ENCODE results near the gene EPN3.

Gene EPN3

GRCh38 chr17:50536683-50537646 lies 4.4 kb downstream of the EPN3 start:
- no peak for DNase-seq

GRCh38 chr17:50537721-50538548 lies 5.4 kb downstream of the EPN3 start:
- no peak for DNase-seq

DNA sequence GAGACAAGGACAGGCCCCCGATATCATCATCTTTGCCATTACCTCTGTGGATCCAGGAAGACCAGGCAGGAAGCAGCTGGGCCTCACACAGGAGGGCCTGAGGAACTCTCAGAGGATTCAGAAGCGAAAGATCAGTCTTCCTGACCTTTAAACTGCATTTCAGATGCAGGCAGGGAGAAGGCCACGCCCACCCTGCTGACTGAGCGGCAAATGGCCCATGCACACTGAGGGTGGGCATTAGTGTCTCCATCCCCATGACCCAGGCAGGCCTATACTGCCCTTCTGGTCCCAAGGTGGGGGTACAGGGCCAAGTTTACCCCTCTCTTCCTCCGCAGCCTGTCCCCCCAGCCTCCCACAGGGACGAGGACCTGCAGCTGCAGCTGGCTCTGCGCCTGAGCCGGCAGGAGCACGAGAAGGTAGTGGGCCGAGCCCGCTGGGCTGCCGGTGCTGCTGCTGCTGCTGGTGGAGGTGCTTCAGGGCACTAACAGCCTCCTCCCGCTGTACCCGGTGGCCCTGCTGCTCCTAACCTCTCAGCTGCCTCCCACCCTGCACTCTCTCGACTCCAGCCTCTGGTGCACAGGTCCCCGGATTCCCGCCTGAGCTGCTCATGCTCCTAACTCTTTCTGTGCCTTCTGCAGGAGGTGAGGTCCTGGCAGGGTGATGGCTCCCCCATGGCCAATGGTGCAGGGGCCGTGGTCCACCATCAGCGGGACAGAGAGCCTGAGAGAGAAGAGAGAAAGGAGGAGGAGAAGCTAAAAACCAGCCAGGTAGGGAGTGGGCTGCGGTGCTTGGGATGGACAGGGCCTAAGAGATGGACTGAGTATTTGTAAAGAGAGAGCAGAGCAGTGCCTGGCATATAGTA lies 6.2 kb downstream of the EPN3 start:
- no peak for DNase-seq

DNA sequence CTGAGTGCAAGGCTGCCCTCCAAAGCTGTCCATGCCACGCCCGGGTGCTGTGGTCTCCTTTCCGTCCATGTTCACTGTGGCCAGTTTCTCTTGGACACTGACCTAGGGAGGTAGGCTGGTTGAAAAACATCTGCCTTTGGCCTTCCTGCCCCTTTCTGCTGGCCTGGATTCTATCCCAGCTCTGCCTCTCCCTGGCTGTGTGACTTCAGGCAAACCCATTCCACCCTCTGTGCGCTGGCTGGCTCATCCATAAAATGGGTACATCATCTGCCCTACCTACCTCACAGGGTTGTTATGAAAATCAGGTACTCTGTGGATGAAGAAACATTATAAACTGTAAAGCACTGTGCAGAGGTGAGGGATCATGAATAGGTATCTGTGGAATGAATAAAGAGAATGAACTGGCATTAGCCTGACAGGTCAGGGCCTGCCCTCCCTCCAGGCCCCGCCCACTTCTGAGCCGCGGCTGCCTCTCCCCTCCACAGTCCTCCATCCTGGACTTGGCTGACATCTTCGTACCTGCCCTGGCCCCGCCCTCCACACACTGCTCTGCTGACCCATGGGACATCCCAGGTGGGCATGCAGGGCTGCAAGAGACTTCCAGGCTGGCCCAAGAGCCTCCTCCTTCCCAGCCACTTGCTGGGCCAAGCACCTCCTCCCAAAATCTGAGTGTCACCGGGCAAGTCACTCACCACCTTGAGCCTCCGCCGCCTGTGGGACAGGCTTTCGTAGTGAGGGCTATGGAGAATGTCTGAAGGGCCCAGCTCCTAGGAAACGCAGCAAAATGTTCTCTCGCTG lies 7.4 kb downstream of the EPN3 start:
- no peak for DNase-seq

DNA sequence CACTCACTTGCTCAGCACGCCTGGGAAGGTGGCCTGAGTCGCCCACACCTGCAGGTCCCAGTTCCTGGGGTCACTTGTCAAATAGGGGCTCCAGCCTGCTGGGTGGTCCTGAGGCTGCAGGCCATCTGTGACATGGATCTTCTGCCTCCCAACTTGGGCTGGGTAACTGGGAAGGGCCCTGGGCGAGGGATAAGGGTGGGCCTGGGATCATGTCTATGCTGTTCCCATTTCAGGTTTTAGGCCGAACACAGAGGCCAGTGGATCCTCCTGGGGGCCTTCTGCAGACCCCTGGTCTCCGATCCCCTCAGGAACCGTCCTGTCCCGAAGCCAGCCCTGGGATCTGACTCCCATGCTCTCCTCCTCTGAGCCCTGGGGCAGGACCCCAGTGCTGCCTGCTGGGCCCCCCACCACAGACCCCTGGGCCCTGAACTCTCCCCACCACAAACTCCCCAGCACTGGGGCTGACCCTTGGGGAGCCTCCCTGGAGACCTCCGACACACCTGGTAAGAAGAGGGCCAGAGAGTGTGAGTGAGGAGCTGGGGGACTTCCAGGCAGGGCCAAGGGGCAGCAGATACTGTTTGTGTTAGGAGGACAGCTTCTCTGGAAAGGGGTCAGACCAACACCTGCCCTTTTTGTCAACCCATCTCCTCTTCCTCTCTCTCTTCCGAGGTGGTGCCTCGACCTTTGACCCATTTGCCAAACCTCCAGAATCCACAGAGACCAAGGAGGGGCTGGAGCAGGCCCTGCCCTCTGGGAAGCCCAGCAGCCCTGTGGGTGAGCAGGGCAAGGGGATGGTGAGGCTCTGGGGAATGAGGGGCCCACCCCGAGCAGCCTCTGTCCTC lies 8.2 kb downstream of the EPN3 start:
- DNase-seq: no peak

GRCh38 chr17:50541402-50541715 lies 8.8 kb downstream of the EPN3 start:
- DNase-seq: no peak

DNA sequence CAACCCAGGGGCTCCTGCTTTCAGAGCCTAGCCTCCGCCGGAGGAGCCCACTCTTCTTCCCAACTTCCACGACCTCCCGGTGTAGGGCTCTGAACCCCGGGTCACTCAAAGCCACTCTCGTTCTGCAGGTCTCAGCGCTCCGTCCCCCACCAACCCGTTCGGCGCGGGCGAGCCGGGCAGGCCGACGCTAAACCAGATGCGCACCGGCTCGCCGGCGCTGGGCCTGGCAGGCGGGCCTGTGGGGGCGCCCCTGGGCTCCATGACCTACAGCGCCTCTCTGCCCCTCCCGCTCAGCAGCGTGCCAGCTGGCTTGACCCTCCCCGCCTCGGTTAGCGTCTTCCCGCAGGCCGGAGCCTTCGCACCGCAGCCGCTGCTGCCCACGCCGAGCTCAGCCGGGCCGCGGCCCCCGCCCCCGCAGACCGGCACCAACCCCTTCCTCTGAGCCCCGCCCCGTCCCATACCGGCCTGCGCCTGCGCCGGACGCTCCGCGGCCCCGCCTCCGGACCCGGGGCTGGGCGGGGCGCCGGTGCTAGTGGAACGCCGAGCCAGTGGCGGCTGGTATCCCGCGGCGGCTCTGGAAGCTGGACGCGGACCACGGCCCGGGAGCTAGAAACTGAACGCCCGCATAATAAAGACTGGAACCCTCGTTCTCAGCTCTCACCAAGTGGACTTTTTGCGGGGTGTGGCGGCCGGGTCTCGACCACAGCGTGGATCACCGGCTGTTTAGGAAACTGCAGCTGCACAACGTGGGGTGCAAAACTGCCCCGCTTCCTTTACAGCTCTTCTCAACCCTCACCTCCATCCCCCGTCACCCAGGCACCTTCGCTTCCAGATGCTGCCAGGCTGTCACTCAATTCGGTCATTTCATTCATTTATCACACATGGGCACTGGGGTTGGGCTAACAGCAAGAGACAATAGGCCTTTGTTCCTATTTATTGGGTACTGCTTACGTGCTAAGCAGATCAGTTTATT lies 9.5 kb downstream of the EPN3 start:
- DNase-seq: peak; percentile 95

DNA sequence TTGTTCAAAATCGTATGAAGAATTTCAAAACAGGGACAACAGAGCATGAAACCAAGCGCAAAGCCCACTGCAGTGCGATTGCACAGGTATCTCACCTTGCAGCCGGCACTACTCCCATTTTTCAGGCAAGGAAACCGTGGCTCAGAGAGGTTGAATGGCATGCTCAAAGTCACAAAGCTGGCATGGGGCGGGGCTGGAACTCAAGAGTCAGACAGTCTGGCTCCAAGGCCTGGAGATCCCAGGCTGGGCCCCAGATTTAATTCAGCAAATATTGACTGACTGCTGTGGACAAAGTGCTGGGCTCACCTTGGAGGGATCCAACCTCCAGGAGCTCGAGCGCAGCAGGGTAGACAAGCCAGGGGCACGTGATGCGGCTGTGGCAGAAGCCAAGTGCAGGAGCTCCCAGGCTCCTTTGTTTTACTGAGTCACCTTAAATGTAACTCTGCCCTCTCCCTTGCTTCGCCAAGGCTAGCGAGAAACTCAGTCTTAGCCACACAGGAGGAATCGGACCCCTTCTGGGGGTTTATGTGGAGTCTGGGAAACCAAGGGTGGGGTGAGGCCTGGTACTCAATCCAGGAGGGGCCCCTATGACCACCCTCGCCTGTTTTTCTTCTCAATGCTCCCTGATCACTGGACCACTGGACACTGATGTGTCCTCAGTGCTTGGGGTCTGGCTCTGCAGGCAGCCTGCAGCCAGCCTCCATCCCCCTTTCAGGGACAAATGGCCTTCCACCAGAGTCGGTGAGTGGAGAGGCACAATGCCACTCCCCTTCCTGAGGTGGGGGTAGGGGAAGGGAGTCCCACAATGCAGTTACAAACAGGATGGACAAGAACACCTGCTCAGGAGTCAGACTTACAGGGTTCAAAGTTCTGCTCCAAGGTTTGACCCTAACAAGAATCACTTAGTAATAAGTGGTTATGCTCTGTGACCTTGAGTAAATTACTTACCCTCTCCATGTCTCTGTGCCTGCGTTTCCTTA lies 10.6 kb downstream of the EPN3 start:
- DNase-seq: no peak

DNA sequence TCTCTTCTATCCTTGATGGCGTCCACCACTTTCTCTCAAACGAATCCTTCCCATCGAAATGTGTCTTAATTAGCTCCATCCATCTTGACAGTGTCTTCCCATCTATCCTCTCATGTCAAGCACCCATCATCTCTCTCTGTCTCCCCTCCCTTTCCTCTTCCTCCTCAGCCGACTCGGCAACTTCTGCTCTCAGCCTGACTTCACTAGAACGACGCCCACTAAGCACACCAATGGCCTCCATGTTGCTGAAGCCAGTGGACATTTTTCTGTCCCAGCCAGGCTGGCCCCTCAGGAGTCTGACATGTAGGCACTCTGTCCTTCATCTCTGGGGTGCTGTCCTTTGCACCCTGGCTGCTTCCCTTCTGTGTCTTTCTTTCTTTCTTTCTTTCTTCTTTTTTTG lies 12.0 kb downstream of the EPN3 start:
- no peak for DNase-seq

GRCh38 chr17:50545311-50545710 lies 12.8 kb downstream of the EPN3 start:
- DNase-seq: no peak

DNA sequence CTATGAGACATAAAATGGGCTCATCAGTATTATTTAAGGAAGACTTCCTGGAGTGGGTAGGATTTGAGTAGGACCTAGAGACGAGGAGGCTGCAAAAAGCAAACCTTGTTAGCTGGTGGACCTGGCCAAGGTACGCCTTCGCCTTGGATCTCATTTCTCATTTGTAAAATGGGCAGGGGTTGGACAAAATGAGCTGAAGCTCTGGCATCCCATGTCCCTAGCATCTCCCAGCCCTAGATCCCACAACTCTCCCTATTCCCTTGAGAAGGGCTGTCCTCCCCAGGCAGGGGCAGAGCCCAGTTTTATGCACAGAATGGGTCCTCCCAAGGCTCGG lies 14.1 kb downstream of the EPN3 start:
- DNase-seq: no peak

DNA sequence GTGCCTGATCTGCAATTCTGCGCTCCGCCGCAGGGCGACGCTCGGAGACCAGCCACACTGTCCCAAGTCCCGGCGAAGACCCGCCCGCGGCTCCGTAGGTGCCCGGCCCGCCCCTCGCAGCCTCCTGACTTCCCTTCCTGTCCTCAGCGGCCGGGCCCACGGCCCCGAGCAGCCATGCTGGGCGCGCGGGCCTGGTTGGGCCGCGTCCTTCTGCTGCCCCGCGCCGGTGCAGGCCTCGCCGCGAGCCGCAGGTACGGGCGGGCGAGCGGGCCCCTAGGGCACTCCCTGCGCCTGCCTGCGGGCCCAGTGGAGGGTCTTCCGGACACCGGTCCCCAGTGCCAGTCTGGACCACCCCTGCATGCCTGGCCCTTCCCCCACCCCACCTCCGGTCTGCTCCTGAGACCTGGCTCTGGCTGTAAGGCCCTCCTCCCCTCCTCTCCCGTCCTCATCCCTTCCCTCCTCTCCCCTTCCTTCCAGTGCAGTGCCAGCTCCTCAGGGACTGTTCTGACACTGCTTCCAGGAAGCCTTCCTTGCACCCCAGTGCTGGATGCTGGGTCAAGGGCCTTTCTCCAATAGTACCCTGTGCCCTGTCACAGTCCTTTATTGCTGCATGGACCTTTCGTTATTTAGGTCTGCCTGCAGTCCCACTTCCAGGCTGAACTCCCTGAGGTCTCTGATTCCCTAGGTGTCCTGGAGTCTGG lies 14.7 kb downstream of the EPN3 start, which contains the start of gene SPATA20:
Gene SPATA20, plus strand, starts transcription at position 140 of the 701 bp plus-strand sequence. Its CDS starts 35 bp downstream, at position 175.
- peak; percentile 94 for DNase-seq

DNA sequence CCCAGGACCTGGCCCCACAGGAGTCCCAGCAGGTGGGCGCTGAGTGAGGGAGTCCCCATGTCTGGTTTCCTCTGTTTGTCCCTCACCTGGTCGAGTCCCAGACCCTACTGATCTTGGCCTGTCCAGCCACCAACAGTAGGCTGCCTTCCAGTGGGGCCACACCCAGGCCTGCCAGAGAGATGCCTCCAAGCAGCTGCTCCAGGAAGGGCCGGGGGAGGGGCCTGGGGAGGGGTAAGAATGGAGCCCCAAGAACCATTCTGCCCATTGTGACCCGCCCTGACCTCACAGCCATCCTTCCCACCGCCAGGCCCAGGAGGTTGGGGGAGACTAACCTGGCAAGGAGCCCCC lies 15.2 kb downstream of the EPN3 start:
- no peak for DNase-seq

DNA sequence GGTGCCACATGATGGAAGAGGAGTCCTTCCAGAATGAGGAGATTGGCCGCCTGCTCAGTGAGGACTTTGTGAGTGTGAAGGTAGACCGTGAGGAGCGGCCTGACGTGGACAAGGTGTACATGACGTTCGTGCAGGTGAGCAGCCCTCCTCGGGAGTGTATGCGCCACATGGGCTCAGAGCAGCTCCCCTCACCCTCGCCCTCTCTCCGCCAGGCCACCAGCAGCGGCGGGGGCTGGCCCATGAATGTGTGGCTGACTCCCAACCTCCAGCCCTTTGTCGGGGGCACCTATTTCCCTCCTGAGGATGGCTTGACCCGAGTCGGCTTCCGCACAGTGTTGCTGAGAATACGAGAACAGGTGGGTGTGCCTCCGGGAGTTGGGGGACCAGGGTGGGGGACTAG lies 16.3 kb downstream of the EPN3 start:
- no peak for DNase-seq

GRCh38 chr17:50549256-50549941 lies 16.9 kb downstream of the EPN3 start:
- DNase-seq: no peak

DNA sequence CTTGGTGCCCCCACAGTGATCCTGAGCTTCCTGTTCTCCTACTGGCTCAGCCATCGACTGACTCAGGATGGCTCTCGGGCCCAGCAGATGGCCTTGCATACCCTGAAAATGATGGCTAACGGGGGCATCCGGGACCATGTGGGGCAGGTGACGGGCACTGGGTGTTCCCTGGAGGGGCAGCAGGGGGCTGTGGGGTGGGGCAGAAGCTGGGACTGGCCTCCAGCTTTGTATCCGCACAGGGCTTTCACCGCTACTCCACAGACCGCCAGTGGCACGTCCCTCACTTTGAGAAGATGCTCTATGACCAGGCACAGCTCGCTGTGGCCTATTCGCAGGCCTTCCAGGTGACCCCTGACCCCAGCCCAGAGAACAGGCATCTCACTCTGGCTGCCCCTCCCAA lies 17.4 kb downstream of the EPN3 start:
- DNase-seq: no peak

DNA sequence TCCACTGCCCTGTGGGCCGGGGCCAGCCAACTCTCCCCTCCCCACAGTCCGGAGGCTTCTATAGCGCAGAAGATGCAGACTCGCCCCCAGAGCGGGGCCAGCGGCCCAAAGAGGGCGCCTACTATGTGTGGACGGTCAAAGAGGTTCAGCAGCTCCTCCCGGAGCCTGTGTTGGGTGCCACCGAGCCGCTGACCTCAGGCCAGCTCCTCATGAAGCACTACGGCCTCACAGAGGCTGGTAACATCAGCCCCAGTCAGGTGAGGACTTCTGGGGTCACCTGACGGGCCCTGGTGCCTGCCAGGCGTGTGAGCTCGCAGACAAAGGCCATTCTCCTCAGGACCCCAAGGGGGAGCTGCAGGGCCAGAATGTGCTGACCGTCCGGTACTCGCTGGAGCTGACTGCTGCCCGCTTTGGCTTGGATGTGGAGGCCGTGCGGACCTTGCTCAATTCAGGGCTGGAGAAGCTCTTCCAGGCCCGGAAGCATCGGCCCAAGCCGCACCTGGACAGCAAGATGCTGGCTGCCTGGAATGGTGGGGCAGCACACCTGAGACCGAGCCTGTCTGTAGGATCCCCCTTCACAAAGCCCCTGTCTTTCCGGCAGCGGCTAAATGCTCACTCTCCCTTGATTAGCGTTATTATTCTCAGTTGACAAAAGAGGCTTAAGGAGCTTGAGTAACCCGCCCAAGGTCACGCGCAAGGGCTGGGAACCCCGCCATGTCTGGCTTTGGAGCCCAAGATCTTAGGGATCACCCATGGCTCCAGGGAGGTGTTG lies 18.3 kb downstream of the EPN3 start:
- DNase-seq: no peak

Measured in activated effector memory CD4-positive, alpha-beta T cell treated with anti-CD3 and anti-CD28 coated beads, Interleukin-2, amount 50 U/mL, for 16 hours (primary cell).